ENCODE results near the gene ZNHIT1.
A peak's percentile ranks its signal among the peaks of the same experiment; 100 is the strongest.
"Not testable (repeated sequence)": the region's sequence is repeated elsewhere in the genome, so short reads cannot be mapped to it uniquely, and the experiment has no call there.

Gene ZNHIT1

DNA sequence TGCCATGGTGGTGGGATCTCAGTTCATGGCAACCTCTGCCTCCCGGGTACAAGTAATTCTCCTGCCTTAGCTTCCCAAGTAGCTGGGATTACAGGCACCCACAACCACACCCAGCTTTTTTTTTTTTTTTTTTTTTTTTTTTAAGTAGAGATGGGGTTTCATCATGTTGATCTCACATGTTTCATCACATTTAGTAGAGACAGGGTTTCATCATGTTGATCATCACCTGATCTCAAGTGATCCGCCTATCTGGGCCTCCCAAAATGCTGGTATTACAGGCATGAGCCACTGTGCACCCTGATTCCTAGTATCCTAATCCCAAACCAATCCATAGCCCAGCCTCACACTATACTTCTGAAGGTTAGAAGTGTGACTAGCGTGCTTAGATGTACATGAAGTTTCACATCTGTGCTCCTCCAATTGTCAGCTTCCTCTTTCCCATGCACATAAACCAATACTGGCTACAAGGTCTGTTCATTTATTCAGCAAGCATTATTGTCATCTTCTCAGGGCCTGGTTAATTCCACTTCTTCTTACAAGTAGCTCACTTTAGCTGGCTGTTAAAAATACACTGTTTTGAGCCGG is 31.0 kb upstream of the ZNHIT1 start:
- DNase-seq (ENCODE audit: low spot score), result no peak

DNA sequence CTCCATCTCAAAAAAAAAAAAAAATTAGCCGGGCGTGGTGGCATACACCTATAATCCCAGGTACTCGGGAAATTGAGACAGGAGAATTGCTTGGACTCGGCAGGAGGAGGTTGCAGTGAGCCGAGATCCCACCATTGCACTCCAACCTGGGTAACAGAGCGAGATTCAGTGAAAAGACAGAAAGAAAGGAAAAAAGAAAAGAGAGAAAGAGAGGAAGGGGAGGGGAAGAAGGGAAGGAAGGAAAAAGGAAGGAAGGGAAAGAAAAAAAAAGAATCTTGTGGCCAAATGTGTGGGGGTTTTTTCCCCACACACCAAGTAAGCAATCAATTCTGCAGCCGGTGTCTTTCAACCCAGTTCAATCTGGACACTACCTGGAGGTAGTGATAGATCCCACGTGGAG is 28.9 kb upstream of the ZNHIT1 start:
- DNase-seq (ENCODE audit: low spot score), result no peak

DNA sequence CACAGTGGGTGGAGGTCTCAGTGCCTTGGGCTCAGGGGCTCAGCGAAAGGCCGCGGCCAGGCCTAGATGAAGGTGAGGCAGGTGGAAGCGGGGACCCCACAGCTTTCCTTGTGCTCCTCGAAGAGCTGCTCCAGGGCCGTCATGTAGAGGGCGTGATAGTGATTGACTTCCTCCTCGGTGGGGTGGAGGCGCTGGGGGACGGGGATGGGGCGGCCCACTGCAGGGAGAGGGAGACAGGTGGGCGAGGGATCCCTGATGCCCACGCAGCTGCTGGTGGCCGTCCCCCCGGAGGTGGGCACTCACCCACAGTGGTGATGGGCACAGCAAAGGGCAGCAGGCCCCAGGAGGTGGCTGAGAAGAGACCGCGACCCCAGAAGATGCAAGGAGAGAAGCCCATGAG is 22.1 kb upstream of the ZNHIT1 start:
- DNase-seq (ENCODE audit: low spot score), result no peak

DNA sequence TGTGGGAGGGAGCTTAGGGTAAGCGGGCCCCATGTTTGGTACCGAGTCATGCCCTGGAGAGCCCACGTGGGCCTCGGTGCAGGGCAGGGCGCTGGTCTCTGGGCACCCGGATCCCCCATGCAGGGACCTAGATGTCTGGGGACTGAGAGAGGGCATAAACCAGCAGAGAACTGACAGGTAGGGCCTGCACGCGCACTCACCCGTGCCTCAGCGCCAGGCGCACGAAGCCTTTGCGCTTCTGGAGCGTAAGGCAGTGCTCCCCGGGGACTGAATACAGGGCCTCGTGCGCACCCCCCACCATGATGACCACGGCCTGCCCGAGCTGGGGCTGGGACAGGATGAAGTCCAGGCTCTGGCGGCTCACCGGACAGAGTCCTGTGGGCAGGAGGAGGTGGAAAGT is 20.0 kb upstream of the ZNHIT1 start:
- DNase-seq (ENCODE audit: low spot score), result peak; percentile 28

- no peak for DNase-seq (ENCODE audit: low spot score)
Measured at GRCh38 chr7:101198476-101198875, 19.5 kb upstream of the ZNHIT1 start.

- DNase-seq (ENCODE audit: low spot score), result not testable (repeated sequence)
Measured at GRCh38 chr7:101199522-101199921, 18.4 kb upstream of the ZNHIT1 start.

DNA sequence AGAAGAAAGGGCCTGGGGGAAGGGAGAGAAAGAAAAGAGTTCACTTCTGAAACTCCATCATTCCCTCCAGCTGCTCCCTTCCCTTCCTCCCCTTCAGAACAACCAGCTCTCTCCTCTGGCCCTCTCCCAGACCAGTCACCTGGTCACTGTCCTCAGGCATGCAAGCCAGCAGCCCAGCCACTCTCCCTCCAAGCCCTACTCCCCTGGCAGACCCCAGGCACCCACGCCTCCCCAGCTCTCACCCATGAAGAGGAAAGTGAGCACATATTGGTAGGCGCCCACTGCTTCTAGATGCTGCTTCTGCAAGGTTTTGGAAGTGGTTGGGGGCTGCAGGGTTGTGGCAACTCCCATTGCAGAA is 17.5 kb upstream of the ZNHIT1 start:
- DNase-seq (ENCODE audit: low spot score), result no peak

DNA sequence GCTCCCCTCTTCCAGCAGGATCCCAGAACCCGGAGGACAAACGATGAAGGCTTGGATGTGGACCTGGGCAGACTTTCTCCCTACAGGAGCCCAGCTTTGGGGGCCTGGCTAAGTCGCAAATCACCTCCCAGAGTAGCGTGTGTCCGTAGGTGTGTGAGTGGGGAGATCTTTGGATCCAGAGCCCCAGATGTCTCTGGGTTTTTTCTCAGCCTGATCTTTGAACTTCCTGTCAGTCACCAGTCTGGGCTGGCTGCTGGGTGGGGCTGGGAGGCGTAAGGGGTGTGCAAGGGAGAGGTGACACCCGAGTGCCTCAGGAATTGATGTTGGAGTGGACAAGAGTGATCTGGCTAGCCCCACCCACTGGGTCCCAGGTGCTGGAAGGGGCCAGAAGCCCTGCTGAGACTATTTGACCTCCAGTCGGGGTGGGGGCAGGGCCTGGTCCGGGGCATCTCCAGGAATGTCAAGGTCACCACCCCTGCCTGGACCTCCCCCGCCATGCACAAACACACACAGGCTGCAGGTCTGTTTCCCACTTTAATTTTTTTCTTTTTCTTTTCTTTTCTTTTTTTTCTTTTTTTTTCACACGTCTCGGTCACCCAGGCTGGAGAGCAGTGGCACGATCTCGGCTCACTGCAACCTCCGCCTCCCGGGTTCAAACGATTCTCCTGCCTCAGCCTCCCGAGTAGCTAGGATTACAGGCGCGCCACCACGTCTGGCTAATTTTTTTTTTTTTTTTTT is 16.9 kb upstream of the ZNHIT1 start, which contains the start of gene MOGAT3:
Gene MOGAT3, minus strand, starts transcription at position 175 of the 738 bp plus-strand sequence. CDS start 182 bp downstream, outside the sequence.
- DNase-seq (ENCODE audit: low spot score), result no peak

DNA sequence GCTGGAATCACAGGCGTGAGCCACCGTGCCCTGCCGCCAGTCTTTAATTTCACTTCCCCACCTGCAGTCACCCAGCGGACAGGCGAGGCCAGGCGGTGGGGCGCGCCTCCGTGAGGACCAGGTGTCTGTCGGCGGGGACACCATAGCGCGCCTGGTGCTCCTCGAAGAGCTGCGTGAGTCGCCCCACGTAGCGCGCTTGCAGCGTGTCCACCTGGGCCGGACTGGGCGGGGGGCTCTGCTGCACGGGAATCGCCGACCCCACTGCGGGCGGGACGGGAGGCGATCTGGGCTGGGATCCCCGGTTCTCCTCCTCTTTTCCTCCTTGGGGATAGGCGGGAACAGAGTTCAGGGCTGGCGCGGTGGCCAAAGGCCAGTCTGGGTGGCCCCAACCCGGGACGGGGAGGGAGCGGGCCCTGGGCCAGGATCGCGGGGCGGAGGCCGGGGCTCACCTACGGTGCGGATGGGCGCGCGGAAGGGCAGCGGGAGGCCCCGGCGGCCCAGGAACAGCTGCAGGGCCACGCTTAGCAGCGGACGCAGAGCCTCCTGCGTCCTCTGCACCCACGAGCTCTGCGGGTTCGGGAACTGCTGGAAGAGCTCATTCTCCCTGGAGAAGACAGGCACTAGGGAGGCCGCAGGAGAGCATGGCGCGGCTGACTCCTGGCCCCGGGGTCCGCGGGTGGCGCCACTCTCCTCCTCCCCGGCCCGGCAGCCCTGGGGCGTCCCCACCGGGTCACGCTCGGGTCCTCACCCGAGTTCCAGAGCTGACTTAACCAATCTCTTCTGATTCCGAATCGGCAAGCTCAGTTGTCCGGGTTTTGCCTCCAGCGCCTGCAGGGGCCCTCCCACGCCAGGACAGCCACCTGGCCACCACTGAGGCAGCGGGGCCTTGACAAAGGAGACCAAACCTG is 16.0 kb upstream of the ZNHIT1 start:
- DNase-seq (ENCODE audit: low spot score), result peak; percentile 39

- DNase-seq (ENCODE audit: low spot score), result no peak
Measured at GRCh38 chr7:101202603-101202918, 15.4 kb upstream of the ZNHIT1 start.

DNA sequence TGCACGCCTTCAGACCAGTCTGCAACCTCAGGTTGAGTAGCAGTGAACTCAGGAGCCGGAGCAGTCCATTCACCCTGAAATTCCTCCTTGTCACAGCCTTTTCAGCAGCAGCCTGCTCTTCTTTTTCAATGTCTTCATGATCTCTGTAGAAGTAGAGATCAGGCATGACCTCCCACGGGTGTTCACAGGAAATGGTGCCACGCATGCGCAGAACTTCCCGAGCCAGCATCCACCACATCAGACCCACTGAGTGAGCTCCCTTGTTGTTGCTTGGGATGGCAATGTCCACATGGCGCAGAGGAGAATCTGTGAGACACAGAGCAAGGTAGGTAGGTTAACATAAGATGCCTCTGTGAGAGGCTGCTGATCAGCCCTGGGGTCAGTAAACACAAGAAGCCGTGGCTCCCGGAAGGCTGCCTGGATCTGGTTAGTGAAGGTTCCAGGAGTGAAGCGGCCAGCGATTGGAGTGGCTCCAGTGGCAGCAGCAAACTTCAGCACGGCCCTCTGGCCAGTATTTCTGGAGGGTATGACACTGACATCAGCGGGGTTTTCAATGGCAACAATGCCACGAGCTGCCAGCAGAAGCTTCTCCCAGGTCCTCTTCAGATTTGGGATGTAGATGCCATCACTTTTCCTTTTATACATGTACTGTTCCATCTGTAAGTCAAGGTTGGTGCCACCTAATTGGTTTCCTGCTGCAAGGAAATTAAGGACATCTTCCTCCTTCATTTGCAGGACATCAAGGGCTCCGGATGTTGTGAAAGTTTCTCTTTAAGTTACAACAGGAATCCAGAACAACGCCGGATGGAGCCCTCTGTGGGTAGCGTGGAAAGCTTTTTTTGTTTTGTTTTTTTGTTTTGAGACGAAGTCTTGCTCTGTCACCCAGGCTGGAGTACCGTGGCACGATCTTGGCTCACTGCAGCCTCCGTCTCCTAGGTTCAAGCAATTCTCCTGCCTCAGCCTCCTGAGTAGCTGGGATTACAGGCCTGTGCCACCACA is 13.9 kb upstream of the ZNHIT1 start:
- not testable (repeated sequence) for DNase-seq (ENCODE audit: low spot score)

- DNase-seq (ENCODE audit: low spot score), result no peak
Measured at GRCh38 chr7:101205901-101206664, 11.9 kb upstream of the ZNHIT1 start.

- DNase-seq (ENCODE audit: low spot score), result no peak
Measured at GRCh38 chr7:101206665-101207042, 11.3 kb upstream of the ZNHIT1 start.

- DNase-seq (ENCODE audit: low spot score), result no peak
Measured at GRCh38 chr7:101207459-101207858, 10.5 kb upstream of the ZNHIT1 start.

DNA sequence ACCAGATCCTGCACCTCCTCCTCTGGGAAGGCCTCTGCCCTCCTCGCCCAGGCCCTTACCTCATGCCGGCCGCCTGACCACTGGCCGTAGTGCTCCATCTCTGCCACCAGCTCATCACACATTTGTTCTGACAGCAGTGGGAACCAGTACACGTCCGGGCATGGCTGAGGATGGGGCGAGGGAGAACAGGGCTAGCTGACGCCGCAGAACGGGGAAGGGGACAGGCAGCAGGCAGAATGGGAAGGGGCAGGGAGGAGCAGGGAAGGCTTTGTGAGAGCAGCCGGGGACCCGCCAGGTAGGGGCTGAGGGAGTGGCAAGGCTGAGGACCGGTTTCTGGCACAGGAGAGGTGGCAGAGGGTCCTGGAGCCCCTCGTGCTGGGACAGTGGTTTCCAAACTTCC is 9.2 kb upstream of the ZNHIT1 start:
- no peak for DNase-seq (ENCODE audit: low spot score)

GRCh38 chr7:101210143-101210542 is 7.8 kb upstream of the ZNHIT1 start:
- DNase-seq (ENCODE audit: low spot score), result no peak

GRCh38 chr7:101211501-101211900 is 6.5 kb upstream of the ZNHIT1 start:
- DNase-seq (ENCODE audit: low spot score), result no peak

- DNase-seq (ENCODE audit: low spot score), result no peak
Measured at GRCh38 chr7:101212014-101212413, 6.0 kb upstream of the ZNHIT1 start.

DNA sequence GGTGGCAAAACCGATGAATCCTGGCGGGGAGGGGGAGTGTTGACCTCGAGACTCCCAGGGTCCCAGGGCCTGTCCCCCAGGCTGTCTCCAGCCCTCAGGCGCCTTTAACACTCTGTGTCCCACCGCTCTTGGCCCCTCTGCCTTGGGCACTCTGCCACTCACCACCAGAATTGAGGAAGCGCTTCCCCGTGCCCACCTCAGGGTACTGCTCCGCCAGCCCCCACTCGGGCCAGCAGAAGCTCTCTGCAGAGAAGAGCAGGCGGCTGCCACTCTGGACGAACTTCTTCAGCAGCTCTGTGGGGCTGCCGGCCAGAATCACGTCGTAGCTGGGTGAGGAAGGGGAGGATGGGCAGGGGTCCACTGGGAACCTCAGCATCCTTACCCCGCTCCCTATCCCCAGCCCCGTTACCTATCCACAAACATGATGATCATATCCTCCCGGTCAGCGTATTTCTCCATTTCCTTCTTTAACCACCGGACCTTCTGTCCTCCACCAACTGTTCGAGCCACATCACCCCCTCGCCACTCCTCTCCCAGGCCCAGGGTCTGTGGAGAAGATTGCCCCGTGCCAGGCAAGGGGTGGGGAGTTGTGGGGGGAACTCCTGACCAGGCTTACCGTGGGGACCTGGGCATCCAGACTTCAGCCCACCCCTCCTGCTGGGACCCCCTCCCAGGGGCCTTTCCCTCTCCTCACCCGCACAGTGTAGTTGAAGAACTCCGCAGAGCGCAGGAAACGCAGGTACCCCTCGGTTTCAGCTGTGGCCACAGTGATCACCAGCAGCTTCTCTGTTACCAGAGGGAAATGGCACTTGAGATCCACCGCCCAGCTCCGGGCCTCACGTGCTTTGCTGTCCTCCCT is 1.7 kb upstream of the ZNHIT1 start:
- no peak for DNase-seq (ENCODE audit: low spot score)

DNA sequence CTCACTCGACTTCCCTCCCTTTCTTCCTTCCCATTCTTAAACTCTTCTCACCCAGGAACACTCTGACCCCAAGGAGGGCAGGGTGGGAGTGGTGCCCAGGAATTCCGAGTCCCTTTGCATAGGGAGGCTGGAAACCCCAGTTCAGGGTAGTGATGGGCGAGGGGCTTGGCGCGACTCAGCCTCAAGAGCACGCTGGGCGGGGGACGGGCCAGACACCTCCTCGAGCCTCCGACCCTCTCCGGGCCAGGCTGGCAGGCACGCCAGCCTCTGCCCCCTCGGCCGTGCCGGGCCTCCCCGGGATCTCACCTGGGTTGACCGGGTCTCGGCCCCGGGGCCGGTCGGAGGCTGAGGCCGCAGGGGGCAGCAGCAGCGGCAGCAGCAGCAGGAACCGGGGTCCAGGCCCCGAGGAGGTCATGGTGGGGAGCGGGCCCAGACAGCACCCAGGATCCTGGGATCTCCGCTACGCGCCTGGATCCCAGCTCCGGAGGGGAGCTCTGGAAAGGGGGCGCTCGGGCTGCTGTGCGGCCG is 1.0 kb upstream of the ZNHIT1 start:
- no peak for DNase-seq (ENCODE audit: low spot score)

Data from D341Med (cell line).